SW480 (cell line): ENCODE measurements around the gene MRPS11.
"Not testable (repeated sequence)": the region's sequence is repeated elsewhere in the genome, so short reads cannot be mapped to it uniquely, and the experiment has no call there.

Experiments
- DNase-seq: peaks from one replicate; pipeline ENCODE4 v3.0.0-alpha.2; 2016; ENCODE audit warnings: low spot score

MRPS11 gene

GRCh38 chr15:88454867-88455810, 12.4 kb upstream of the MRPS11 start:
- peak; percentile 62 for DNase-seq

DNA sequence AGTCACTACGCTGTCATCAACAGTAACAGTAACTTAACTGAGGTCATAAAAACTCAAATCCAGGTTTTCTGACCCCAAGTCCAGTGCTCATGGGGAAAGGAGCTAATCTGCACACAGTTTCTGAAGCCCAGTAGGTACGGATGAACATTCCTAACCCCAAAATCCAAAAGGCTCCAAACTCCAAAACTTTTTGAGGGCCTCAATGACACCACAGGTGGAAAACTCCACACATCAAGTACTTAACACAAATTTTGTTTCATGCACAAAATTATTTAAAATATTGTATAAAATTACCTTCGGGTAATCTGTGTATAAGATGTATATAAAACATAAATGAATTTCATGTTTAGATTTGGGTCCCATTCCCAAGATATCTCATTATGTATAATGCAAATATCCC, 10.8 kb upstream of the MRPS11 start:
- DNase-seq: no peak

GRCh38 chr15:88463870-88464532, 3.5 kb upstream of the MRPS11 start:
- DNase-seq: no peak

- peak; percentile 5 for DNase-seq
Measured at GRCh38 chr15:88465633-88466224, 1.8 kb upstream of the MRPS11 start.

DNA sequence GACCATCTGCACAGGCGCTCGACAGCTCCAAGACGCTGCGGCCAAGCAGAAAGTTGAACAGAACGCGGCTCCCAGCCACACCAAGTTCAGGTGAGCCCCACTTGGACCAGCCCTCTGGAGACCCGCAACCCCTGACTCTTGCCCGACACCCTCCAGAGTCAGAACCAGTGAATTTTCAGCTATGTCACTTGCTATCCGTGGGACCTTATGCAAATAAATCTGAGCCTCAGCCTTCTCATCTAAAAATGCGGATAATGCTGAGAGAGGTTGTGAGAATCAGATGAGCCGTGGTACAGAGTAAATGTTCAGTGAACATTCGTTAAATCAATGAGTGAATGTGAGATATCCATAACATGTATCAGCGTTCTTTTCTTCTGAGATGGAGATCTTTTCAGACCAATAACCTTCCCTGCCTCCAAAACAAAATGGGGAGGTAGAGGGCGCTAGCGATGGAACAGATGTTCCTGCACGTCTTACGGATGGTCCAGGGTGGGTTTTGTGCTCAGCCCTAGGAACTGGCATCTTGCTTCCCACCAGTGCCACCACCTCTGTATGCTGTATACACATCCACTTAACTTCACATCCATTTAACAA, 524 bp downstream of the MRPS11 start:
- DNase-seq: no peak

- DNase-seq: not testable (repeated sequence)
Measured at GRCh38 chr15:88468721-88469120, 1.2 kb downstream of the MRPS11 start.

GRCh38 chr15:88469321-88469720, 1.8 kb downstream of the MRPS11 start:
- no peak for DNase-seq

DNA sequence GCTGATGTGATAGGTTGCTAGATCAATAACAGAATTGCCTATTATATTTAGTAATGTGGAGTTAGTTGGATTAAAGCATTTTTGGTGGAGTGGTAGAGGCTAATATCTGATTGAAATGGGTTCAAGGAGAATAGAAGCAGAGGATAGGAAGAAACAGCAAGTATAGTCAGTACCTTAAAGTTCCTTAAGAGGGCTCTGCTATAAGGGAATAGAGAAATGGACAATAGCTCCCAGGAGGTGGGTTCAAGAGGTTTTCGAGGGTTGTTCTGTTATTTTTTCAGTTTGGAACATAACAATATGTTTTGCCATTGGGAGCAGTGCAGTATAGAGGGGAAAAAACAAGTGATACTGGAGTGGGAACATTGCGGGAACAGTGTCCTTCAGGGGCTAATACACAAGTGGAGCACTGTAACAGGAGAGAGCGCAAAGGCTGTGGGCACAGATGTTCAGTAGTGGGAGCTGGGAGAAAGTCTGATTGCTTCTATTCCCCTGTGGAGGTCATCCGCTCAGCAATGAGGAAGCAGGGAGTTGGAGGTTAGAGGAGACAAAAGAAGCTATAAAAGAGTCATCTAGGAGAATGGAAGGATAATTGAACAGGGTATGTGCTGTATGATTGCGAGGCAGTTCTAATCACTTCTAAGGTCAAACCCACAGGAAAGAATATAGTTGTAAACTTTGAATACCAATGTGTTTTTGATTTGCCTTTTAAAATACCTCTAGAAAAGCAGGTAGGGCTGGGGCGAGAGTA, 3.3 kb downstream of the MRPS11 start:
- DNase-seq: no peak

DNA sequence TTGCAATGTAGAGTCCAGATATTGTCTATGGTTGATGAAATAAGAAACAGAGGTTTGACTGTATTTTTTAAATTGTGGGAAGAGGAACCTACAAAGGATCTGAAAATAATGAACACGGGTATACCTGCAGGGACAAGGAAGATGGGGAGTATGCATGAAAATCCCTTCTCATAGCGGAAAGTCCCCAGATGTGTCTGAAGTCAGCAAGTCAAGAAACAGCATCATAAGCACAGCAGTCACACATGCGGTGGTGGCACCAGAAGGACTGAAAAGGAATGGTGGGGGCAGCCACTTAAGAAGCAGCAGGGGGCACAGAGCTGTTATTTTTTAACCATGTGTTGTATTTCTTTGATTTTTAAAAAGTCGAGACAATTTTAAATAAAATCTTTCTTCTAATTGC, 4.7 kb downstream of the MRPS11 start:
- no peak for DNase-seq

GRCh38 chr15:88473661-88474293, 6.3 kb downstream of the MRPS11 start:
- DNase-seq: not testable (repeated sequence)

DNA sequence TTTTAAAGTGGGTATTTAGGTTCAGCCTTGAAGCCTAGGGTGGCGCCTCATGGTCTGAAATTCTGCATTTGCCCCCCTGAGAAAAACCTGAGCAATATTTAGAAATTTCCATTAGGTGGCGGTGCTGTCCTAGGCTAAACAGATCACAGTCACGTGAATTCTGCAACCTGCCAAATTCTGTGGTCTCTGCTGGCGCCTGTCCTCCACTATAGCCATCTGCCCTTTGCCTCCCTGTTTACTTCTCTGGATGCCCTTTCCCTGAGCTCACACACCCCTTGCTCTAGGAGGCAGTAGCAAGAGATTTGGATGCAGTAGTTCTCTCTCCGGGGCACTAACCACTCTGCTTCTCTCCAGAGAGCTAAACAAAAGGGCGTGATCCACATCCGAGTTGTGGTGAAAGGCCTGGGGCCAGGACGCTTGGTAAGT, 9.1 kb downstream of the MRPS11 start:
- DNase-seq: peak; percentile 55

DNA sequence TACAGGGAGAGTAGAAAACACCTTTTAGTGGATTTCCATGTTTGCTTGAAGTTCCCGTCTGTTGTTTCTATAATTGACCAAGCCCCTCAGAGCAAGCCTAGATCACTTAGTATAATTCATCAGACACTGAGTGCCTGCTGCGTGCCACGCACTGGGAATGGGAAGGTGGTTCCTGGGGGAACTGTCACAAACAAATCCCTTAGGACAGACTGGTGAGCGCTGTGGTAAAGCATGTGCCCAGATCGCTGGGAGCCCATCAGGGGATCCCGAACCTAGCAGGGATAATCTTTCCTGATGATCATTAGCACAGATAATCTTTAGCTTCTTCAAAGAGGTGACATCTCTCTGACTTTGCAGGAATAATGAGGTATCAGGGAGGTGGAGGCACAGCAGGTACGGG, 9.6 kb downstream of the MRPS11 start:
- DNase-seq: no peak

- DNase-seq: no peak
Measured at GRCh38 chr15:88477904-88478303, 10.4 kb downstream of the MRPS11 start.

DNA sequence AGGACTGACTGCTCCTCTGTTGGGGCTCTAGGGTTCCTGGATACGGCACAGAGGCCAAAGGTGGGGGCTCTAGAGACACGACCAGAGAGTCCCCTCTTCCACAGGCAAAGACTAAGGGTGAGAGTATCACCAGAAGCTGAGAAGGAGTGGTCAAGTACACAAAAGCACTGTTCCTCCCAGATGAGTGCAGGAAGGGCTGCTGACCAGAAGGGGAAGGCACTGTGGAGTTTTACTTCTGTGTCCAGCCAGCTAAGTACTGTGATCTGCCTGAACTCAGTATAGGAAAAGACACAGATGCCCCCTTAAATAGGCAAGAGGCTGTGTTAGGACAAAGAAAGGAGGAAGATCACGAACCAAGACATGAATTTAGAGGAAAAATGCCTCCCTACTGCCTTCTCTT, 11.7 kb downstream of the MRPS11 start:
- no peak for DNase-seq

DNA sequence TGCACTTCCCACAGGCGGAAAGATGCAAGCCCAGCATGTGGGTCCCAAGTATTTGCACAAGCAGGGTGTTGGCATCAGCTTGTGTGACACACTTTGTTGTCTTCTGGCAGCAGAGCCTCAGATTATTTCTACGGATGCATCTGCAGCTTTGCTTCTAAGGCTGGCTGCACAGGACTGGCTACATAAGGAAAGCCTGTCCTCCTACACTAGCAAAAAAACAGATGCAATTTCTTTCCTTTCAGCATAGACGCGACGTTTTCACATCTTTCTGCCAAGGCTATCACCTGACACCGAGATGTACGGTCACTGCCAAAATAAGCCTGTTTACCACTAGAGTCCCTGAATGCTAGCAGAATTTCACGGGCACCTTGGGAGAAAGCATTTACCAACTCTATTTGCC, 13.5 kb downstream of the MRPS11 start:
- no peak for DNase-seq

DNA sequence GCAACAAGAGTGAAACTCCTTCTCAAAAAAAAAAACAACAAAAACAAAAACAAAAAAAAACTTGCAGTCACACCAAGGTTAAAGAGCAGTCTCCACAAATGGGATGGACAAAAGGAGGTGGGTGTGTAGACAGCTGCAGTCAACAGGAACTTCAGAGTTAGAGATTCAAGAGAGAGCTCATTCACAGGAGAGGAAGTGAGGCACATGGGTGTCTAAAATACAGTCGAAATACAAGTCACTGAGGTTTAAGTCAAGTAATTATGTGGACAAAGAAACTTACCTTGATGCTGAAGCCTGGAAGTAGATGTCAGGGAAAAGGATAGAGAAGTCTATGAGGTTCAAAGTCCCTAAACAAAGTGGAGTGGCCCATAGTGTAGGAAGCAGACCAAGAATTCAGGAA, 14.8 kb downstream of the MRPS11 start:
- no peak for DNase-seq

DNA sequence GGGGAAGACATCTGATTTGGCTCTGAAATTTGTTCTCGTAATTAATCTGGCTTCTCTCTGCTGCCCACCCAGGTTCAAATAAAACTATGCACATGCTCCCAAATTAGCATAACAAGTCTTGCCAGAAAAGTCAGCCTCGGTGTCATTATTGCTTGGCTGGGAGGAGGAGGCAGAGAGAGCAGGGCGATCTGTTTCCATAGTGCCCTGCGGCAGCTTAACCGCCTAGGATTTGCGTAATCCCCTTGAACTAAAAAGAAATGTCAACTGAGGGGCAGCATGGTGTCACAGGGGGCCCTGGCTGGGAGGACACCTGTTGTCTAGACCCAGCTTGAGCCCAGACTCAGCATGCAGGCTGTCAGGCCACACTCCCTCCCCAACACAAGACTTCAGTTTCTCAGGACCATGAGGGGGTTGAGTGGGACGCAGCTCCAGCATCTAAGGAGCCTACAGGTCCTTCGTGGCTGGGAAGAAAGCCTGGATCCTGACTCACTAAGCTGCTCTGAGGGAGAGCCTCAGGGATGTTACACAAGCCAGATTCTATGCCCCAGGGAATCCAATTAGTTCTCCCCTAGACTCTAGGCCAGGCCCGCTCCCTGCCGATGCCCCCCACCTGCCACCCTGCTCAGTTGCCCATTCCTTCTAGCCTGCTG, 17.3 kb downstream of the MRPS11 start:
- no peak for DNase-seq

- DNase-seq: peak; percentile 38
Measured at GRCh38 chr15:88487178-88487795, 19.8 kb downstream of the MRPS11 start.

DNA sequence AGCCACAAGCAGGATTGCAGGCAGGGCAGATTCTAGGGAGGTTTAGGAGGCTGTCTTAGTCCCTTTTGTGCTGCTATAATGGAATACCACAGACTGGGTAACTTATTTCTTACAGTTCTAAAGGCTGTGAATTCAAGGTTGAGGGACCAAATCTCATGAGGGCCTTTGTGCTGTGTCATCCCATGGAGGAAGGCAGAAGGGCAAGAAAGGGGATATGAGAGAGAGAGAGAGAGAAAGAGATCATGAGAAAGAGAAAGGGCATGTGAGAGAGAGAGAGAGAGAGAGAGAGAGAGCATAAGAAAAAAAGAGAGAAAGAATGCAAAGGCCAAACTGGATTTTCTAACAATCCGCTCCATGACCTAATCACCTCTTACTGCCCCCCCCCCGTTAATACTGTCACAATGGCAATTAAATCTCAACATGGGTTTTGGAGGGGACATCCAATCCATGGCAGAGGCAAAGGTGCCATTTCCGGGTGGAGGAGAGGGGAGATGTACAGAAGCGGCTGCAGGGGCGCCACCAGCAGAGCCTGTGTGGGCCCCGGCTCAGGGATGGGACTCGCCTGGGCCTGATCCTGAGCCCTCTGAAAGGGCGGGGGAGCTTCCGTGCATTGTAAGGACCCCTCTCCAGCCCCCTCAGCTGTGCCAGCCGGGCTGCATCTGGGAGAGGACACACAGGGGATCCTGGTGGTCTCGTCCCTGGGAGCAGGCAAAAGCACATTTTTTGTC, 20.5 kb downstream of the MRPS11 start:
- DNase-seq: no peak

GRCh38 chr15:88489321-88489720, 21.8 kb downstream of the MRPS11 start:
- no peak for DNase-seq
